Stimulated activated CD4-positive, alpha-beta T cell treated with anti-CD3 and anti-CD28 coated beads, Interleukin-1b, Interleukin-23, amount 100 ng/mL, for 48 hours (primary cell): ENCODE data around the gene RAB3C.

Experiments used
- DNase-seq: peaks from one replicate; pipeline ENCODE4 v3.0.0-alpha.2; 2020

The RAB3C gene

GRCh38 chr5:58891086-58891970 is 308.5 kb downstream of the RAB3C start:
- DNase-seq = peak; percentile 68

GRCh38 chr5:58891971-58892343 is 309.1 kb downstream of the RAB3C start:
- no peak for DNase-seq

- DNase-seq = no peak
Measured at GRCh38 chr5:58893551-58893950, 310.7 kb downstream of the RAB3C start.

DNA sequence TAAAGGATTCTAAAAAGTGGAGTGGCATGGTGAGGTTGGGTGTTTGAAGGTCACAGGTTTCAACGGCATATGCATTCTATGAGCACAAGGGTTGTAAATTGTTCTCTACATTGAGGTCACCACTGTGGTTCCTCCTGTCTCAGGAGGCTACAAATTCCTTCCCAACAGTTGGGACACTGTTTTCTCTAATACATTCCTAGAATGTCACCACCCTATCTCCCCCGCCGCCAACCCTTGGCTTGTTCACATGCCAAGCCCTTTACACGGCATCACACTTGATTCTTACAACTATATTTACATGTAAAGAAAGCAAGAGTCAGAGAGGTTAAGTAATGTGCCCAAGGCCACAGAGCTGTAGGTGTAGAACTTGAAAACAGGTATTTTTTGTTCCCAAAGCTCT is 315.1 kb downstream of the RAB3C start:
- no peak for DNase-seq

- no peak for DNase-seq
Measured at GRCh38 chr5:58898538-58898937, 315.7 kb downstream of the RAB3C start.

- DNase-seq = no peak
Measured at GRCh38 chr5:58901271-58901670, 318.4 kb downstream of the RAB3C start.

DNA sequence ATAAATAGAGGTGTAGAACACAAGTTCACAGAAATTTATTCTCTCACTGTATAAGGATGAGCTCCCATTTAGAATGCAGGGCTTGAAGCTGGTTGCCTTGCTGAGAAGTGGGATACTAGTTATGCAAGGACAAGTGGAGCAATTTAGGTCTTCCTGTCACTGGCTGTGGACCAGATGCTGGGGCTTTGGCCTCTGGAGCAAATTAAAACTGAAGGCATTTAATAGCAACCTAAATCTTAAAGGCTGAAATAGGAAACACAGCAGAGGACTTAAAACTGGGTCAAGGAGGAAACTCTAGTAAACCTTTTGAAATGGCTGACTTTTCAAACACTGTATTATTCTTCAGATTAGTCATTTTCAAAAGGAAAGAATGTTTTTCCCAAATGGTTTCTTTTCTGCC is 319.4 kb downstream of the RAB3C start:
- no peak for DNase-seq

DNA sequence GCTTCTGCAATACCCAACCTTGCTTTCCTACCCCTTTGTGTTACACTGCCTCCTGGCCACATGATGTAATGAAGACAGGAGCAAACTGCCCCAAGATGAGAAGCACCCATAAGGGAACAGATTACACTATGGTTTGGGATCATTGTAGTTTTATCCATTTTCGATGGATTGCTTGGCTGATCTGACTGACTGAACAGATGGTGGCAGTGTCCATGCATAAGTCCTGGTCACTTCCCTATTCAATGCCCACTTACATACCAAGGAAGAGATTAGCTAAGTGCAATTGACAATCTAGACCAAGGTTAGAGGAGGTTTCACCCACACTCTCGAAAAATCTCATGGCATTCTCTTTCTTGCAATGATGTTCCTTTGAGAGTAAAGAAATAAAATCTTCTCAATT is 319.9 kb downstream of the RAB3C start:
- no peak for DNase-seq

GRCh38 chr5:58904737-58905136 is 321.9 kb downstream of the RAB3C start:
- DNase-seq = no peak

GRCh38 chr5:58905944-58906343 is 323.1 kb downstream of the RAB3C start:
- no peak for DNase-seq
